Umbilical cord (tissue), 2 donors: ENCODE results near the gene RPL22L1. TPM values are rescaled to one million over a fixed set of nuclear protein-coding genes. Genes with fewer than 3 reads are reported as not detected.
"Not testable (repeated sequence)": the region's sequence is repeated elsewhere in the genome, so short reads cannot be mapped to it uniquely, and the experiment has no call there.

Experiments used
- DNase-seq: peaks from one replicate; pipeline ENCODE4 v3.0.0-alpha.2; 2015; ENCODE audit warnings: low spot score
- total RNA-seq: library from RNA; depleted of rRNA; stranded (reverse); fragments of >200 nt; gene quantifications from one replicate; pipeline ENCODE4 v1.2.3, GENCODE V29; 2014; ENCODE audit warnings: low replicate concordance; ENCODE audit not compliant: insufficient read depth

Gene RPL22L1
- total RNA-seq, 1 donor from 2014 or later: 30.8 TPM

DNA sequence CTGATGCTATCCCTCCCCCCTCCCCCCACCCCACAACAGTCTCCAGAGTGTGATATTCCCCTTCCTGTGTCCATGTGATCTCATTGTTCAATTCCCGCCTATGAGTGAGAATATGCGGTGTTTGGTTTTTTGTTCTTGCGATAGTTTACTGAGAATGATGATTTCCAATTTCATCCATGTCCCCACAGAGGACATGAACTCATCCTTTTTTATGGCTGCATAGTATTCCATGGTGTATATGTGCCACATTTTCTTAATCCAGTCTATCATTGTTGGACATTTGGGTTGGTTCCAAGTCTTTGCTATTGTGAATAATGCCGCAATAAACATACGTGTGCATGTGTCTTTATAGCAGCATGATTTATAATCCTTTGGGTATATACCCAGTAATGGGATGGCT is 8.7 kb upstream of the RPL22L1 start:
- not testable (repeated sequence) for DNase-seq

DNA sequence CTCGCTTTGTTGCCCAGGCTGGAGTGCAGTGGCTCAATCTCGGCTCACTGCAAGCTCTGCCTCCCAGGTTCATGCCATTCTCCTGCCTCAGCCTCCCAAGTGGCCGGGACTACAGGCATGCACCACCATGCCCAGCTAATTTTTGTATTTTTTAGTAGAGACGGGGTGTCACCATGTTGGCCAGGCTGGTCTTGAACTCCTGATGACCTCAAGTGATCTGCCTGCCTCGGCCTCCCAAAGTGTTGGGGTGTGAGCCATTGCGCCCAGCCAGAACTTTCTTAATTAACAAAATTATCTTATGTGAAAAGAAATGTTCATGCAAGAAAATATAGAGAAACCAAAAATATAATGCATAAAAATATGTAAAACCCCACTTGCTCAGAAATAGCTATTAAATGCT is 7.3 kb upstream of the RPL22L1 start:
- DNase-seq: not testable (repeated sequence)

GRCh38 chr3:170876537-170876936 is 6.5 kb upstream of the RPL22L1 start:
- no peak for DNase-seq

GRCh38 chr3:170869239-170869590 is 780 bp downstream of the RPL22L1 start:
- DNase-seq: no peak

- DNase-seq: no peak
Observed at GRCh38 chr3:170868577-170869238, 1.3 kb downstream of the RPL22L1 start.

- no peak for DNase-seq
Observed at GRCh38 chr3:170867143-170867937, 2.7 kb downstream of the RPL22L1 start.

- no peak for DNase-seq
Observed at GRCh38 chr3:170866499-170866898, 3.5 kb downstream of the RPL22L1 start.

GRCh38 chr3:170865209-170866094 is 4.5 kb downstream of the RPL22L1 start:
- no peak for DNase-seq

GRCh38 chr3:170864525-170865208 is 5.3 kb downstream of the RPL22L1 start:
- no peak for DNase-seq

GRCh38 chr3:170863816-170864215 is 6.2 kb downstream of the RPL22L1 start:
- no peak for DNase-seq

- peak; percentile 18 for DNase-seq
Observed at GRCh38 chr3:170862618-170863374, 7.2 kb downstream of the RPL22L1 start.

DNA sequence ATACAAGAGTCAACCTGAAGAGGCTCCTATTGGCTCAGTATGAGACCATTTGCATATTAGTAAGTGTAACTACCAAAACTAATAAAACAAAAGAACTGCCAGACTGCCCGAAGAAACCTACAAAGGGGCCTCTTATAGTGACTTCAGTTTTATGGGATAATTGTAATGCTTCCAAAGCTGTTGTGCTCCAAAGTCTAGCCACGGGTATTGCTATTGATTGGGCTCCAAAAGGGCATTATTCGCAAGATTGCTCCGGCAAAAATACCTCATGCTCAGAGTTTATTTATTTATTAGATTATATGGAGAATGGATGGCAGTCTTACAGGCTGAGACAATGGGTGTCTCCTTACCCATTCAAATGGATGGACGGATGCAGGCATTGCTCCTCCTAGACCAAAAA is 11.4 kb downstream of the RPL22L1 start:
- no peak for DNase-seq

DNA sequence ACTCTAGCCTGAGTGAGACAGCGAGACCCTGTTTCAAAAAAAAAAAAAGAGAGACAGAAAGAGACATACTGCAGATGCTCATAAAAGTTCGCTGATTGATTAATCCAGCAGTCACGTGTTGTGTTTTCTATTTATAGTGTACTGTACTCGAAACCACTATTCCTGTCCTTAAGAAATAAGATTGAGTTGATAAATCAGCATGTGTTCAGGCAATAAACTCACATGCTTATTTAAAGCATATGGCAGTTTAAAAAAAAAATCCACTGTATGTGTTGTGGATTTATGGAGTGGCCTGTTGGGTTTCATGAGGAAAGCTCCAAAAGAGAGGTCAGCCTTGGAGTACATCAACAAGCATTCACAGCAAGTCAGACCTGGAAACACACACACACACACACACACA is 17.7 kb downstream of the RPL22L1 start:
- DNase-seq: peak; percentile 9

DNA sequence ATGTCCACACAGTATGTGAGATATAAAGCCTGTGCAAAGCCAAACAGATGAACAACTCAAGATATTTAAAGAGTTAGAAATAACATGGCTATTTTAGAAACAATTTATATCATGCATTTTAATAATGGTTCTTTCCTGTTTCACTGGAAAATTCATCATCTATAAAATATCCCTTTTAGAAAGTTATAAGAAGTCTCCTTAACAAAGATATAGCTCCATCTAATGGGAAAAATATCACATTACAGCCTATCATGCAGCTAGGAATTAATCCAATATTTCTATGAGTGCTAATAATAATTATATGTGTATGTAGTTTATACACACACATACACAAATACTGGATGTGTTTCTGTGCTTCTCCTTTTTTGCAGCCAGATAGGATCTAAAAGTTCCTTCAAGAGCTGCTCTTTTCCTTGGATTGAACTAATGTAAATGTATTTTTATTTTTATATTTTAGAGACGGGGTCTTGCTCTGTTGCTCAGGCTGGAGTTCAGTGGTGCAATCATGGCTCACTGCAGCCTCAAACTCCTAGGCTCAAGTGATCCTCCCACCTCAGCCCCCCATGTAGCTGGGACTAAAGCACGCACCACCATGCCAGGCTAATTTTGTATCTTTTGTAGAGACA is 21.6 kb downstream of the RPL22L1 start:
- DNase-seq: peak; percentile 12

DNA sequence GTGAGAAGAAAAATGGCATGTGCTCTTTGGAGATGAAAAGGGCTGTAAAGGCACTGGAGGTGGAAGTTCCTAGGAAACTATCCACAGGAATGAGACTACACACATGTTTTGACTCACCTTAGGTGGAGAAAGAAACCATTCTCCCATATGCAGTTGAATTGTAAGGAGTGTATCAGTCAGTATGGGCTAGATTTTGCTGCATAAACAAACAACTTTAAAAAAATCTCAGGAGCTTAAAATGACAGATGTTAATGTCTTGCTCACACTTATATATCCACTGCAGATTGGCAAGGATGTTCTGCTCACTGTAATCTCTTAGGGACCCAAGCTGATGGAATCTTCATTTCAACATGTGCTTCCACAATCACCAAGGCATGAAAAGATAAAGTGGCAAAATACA is 25.6 kb downstream of the RPL22L1 start:
- no peak for DNase-seq

DNA sequence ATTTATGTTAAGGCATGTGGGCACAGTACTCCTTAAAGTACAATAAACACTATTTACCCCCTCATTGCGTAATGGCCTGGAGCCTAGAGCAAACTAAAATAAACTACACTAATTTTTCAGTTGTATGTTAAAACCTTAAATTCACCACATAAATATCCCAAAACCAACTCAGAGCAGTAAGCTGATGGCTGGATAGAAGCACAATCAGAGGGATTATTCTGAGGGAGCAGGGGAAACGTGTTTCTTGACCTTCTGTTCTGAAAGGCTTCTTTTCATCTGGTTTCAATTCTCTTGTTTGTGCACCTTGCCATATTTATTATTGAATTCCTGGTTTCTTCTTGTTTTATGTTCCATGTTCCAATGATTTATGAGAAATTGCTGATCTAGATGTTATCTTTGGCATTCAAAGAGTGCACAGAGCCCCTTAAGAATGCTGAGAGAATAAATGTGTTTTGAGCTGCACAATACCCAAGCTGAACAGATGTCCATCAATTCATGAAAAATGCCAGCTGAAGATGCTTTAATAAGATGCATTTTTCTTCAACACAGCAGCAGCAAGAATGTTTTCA is 29.6 kb downstream of the RPL22L1 start:
- DNase-seq: no peak

DNA sequence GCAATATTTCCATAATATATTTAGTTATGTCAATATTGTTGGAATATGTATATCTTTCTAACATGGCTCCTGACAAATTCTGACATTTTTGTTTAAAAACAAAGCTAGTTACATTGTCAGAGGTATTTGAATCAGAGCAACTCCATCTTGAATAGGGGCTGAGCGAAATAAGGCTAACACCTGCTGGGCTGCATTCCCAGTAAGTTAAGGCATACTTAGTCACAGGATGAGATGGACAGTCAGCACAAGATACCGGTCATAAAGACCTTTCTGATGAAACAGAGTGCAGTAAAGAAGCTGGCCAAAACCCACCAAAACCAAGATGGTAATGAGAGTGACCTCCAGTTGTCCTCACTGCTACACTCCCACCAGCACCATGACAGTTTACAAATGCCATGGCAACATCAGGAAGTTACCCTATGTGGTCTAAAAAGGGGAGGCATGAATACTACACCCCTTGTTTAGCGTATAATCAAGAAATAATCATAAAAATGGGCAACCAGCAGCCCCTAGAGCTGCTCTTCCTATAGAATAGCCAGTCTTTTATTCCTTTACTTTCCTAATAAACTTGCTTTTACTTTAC is 30.4 kb downstream of the RPL22L1 start:
- DNase-seq: no peak

GRCh38 chr3:170836491-170836890 is 33.5 kb downstream of the RPL22L1 start:
- DNase-seq: no peak

GRCh38 chr3:170835336-170835735 is 34.7 kb downstream of the RPL22L1 start:
- no peak for DNase-seq

DNA sequence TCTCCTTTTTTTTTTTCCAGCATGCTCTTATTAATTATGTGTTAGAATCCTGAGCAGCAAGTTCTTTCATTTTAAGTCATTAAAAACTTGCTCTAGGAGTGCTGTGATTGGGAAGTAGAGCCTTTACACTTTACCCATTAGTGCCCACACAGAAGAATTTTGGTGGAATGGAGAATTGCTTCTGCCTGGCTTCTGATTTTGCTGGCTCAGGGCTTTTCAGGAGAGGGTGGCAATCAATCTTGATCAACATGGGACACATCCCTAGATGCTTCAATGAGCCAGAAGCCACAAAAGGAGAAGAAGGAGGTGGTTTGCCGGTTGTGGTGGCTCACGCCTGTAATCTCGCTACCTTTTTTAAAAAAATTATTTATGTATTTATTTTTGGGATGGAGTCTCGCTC is 39.4 kb downstream of the RPL22L1 start:
- no peak for DNase-seq
